Fibroblast of peridontal ligament (primary cell): Measurements from ENCODE around the gene GPX3.

Experiments used
- DNase-seq: peaks from one replicate; pipeline ENCODE4 v3.0.0-alpha.2; 2010; ENCODE audit errors: extremely low read depth

Gene GPX3

GRCh38 chr5:151034422-151035379 is 14.3 kb downstream of the GPX3 start:
- no peak for DNase-seq

- DNase-seq = no peak
Observed at GRCh38 chr5:151036556-151036955, 16.2 kb downstream of the GPX3 start.

DNA sequence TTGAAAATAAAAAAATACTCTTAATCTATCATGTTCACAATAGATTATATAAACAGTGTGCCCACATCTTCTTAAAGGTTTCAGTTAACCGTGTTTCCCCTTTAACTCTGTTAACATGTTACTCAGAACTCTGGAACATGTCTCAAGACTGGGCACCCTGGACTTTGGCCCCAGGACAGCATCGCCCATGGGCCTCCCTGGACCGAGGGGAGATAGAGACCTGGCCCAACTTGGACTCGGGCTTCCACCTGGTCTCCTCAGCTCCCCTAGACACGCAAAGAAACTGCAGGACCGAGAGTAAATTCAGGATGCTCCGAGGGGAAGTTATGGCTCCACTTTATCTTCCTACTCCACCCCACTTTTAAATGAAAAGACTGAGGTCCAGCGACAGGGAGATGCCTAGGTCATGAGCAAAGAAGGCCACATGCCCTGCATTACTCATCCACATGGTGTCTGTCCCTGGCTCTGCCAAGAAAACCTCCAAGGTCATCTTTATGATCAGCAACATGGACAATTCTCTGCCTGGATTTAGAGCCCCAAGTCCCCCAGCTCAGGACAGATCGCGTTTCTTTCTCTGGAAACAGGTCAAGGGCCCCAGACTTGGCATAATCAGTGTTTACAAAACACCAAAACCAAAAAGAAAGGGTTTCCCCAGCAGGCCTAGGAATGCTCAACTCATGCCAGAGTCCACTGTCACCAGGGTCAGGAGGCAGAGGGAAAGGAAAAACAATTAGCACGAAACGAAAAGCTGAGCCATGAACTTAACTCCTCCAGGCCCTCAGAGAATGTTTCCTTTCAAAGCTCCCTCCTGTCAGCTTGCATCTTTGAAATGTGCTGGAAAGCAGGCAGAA is 17.4 kb downstream of the GPX3 start:
- DNase-seq = peak; percentile 87

DNA sequence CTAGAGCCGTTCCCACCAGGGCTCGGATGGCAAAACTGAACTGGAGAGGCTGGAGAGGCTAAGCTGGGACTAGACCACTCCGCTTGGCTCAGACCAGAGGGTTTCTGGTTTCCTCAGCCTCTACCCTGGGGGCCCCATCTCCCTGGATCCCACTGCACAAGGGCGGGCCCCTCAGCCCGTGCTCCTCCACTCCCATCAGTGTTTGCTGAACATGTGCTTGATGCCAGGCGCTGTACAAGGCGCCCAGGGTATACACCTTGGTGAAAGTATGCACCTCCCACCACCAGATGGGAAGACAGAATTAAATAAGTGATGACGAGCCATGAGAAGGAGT is 18.0 kb downstream of the GPX3 start:
- no peak for DNase-seq

GRCh38 chr5:151038801-151039238 is 18.4 kb downstream of the GPX3 start:
- DNase-seq = no peak

DNA sequence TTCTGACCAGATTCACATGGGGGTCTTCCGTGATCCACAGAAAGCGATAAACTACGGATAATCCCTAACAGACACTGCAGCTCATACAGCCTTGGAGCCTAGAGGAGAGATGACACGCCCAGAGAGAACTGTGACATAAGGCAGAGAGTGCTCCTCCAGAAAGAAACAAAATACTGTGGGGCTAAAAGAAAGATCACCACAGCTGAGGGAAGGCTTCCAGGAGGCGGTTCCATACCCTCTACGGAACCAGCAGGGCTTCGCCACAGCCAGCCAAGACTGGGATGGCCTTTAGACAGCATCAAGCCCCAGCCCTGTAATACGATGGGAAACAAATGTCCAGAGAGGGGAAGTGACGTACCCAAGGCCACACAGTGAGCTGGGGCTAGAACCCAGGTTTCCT is 19.3 kb downstream of the GPX3 start:
- DNase-seq = no peak

DNA sequence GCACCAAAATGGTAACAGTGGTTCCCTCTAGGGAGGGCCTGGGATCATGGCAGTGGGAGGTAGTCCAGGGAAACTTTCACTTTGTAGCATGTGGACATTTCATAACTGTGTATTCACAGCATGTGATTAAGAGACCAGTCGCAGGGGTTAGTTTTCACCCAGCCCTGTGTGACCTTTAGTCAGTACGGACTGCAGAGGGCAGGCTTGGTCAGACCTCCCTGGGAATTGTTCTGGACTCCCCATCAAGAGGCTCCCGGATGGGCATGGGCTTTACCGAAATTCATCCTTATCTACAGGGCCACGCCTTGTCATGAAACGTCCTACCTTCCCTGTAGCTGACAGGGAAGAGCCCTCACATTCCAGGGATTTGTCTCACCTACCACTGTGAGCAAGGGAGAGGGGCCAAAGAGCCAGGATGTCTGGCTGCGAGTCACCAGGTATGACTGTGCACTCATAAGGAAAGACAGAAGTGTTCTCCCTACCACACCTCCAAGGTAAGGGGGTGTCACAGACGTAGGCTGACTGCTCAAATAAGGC is 19.9 kb downstream of the GPX3 start:
- DNase-seq = peak; percentile 19

DNA sequence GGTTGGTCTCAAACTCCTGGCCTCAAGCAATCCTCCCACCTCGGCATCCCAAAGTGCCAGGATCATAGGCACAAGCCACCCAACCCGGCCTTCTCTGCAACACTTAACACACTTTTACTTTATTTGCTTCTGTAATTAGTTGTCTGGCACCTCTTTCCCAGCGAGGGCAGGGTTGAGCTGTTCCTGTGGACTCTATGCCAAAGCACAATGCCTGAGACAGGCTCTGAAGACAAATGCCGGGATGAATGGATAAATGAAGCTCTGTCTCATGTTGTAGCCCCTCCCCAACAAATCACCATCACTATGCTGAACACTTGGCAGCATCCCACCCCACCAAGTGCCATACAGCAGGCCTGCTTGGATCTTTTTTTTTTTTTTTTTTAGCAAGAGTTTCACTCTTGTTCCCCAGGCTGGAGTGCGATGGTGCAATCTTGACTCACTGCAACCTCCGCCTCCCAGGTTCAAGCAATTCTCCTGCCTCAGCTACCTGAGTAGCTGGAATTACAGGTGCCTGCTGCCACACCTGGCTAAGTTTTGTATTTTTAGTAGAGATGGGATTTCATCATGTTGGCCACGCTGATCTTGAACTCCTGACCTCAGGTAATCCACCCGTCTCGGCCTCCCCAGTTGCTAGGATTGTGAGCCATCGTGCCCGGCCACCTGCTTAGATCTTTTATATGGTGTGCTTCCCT is 21.3 kb downstream of the GPX3 start:
- no peak for DNase-seq

- DNase-seq = no peak
Observed at GRCh38 chr5:151042453-151043093, 22.2 kb downstream of the GPX3 start.

DNA sequence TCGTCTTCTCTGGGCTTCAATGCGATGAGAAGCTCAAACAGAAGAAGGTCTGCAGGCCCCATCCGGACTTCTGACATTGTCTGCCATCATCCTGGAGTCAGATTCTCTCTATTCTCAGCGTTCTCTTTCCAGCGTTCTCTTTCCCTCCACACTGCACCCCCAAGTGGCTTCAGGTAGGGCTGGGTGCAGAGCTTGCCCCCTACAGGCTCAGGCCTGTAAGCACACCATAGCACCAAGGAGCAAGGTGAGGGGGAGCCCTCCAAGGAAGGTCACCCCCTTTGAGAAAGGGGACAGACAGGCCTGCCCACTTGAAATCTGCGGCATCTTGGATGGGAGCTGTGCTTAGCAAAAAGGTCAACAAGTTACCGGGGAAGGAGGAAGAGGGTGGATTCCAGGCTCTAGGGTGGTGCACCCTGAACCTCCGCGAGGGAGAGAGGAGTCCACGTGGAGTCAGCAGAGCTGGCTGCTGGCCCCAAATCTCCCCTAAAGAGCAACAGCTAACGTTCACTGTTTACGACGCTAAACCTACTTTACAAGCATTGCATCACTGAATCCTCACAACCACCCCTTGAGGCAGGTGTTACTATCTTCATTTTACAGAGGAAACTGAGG is 27.5 kb downstream of the GPX3 start:
- DNase-seq = no peak

DNA sequence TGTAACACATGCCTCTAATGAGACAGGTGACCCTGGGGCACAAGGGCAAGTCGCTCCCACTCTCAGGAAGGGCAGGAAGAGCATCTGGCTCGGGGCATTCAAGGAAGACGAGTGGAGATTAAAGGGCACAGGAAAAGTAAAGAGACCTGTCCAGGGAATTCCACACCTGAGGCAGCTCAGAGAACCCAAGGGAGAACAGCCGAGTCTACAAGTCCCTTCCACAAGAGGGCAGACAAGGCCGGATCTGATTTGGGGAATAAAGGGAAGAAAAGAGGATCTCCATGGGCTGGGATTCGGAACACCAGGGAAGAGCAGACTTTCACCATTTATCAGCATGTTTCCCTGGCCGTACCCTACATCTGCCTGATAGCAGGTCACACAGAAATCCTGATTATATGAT is 28.1 kb downstream of the GPX3 start:
- no peak for DNase-seq

- DNase-seq = peak; percentile 83
Observed at GRCh38 chr5:151051066-151051930, 30.9 kb downstream of the GPX3 start.

DNA sequence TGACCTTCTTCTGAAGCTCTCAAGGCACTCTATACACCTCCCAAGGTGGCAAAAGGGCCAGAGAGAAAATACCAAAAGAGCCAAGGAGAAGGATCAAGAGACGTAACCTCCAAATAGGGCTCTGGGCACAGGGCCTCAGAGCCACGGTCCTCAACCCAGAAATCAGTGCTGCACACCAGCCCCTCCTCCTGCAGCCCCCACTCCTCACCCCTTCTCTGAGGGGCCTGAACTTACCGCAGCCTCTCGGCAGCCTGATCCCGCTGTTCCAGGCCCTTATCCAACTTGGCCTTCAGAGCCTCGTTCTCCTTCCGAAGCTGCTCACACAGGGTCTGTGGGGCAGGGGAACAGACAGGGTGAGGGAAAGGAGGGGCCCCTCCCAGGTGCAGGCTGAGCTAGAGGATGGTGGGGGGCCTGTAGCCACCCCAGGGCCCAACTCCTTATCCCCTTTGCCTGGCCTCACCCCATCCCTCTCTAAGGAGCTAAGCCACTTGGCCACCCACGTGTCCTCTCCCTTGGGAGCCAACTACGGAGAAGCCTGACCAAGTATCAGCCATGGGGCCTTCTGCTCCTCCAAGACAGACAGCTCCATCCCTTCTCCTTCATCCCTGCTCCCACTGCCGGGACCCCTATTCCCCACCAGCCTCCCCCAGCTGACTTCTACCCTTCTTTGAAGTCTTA is 31.7 kb downstream of the GPX3 start:
- no peak for DNase-seq

GRCh38 chr5:151052836-151053235 is 32.4 kb downstream of the GPX3 start:
- no peak for DNase-seq

GRCh38 chr5:151053796-151054462 is 33.5 kb downstream of the GPX3 start:
- DNase-seq = no peak

GRCh38 chr5:151054709-151055108 is 34.3 kb downstream of the GPX3 start:
- no peak for DNase-seq

GRCh38 chr5:151055336-151055735 is 34.9 kb downstream of the GPX3 start:
- DNase-seq = no peak

GRCh38 chr5:151056379-151057325 is 36.3 kb downstream of the GPX3 start:
- no peak for DNase-seq
